HCEC 1CT (cell line): Measurements from ENCODE around the gene SLC38A5.
"Not testable (repeated sequence)": the region's sequence is repeated elsewhere in the genome, so short reads cannot be mapped to it uniquely, and the experiment has no call there.

Source experiments
- DNase-seq: peaks from one replicate; pipeline ENCODE4 v3.0.0-alpha.2; 2017

The SLC38A5 gene

GRCh38 chrX:48467281-48467761 lies 2.7 kb downstream of the SLC38A5 start:
- DNase-seq = no peak

- no peak for DNase-seq
Observed at GRCh38 chrX:48466696-48467095, 3.4 kb downstream of the SLC38A5 start.

GRCh38 chrX:48465336-48465933 lies 4.6 kb downstream of the SLC38A5 start:
- DNase-seq = peak; percentile 86

- peak; percentile 46 for DNase-seq
Observed at GRCh38 chrX:48461830-48462229, 8.2 kb downstream of the SLC38A5 start.

- no peak for DNase-seq
Observed at GRCh38 chrX:48460606-48461005, 9.5 kb downstream of the SLC38A5 start.

GRCh38 chrX:48460031-48460430 lies 10.0 kb downstream of the SLC38A5 start:
- no peak for DNase-seq

- no peak for DNase-seq
Observed at GRCh38 chrX:48459483-48459882, 10.6 kb downstream of the SLC38A5 start.

GRCh38 chrX:48458711-48459110 lies 11.3 kb downstream of the SLC38A5 start:
- DNase-seq = no peak

GRCh38 chrX:48456628-48457331 lies 13.3 kb downstream of the SLC38A5 start:
- no peak for DNase-seq

GRCh38 chrX:48451708-48452107 lies 18.4 kb downstream of the SLC38A5 start:
- no peak for DNase-seq

GRCh38 chrX:48450076-48450475 lies 20.0 kb downstream of the SLC38A5 start:
- DNase-seq = no peak

- not testable (repeated sequence) for DNase-seq
Observed at GRCh38 chrX:48447201-48447600, 22.9 kb downstream of the SLC38A5 start.

- DNase-seq = not testable (repeated sequence)
Observed at GRCh38 chrX:48433713-48434112, 36.3 kb downstream of the SLC38A5 start.

- peak; percentile 58 for DNase-seq
Observed at GRCh38 chrX:48430166-48430565, 39.9 kb downstream of the SLC38A5 start.

- DNase-seq = not testable (repeated sequence)
Observed at GRCh38 chrX:48429606-48430005, 40.5 kb downstream of the SLC38A5 start.

GRCh38 chrX:48427027-48427716 lies 42.9 kb downstream of the SLC38A5 start:
- not testable (repeated sequence) for DNase-seq

GRCh38 chrX:48411860-48412259 lies 58.2 kb downstream of the SLC38A5 start, which contains the start of gene SSX4B:
SSX4B (minus strand) TSS chrX:48411960; CDS start chrX:48411372, 588 bp downstream.
- DNase-seq = not testable (repeated sequence)
